Smooth muscle cell (in vitro differentiated cells): ENCODE data around the gene MAPK11. TPM values are rescaled to one million over a fixed set of nuclear protein-coding genes. Genes with fewer than 3 reads are reported as not detected.

Experiments used
- DNase-seq: peaks from one replicate; lab custom pipeline; 2025; ENCODE audit not compliant: unreplicated experiment; lab: John Stamatoyannopoulos, UW
- H2AFZ ChIP-seq: fragments of 200-600 bp; sonication (generic); 2 replicates; pipeline ENCODE4 v1.6.0; 2016; ENCODE audit warnings: antibody characterized with exemption, low read depth, mild to moderate bottlenecking
- H3F3A ChIP-seq: fragments of 200-600 bp; sonication (generic); 2 replicates; pipeline ENCODE4 v1.6.0; 2017; ENCODE audit warnings: antibody characterized with exemption, low read depth
- H3K27ac ChIP-seq: fragments of 200-600 bp; sonication (generic); 2 replicates; pipeline ENCODE4 v1.5.1; 2016; ENCODE audit warnings: low read depth, mild to moderate bottlenecking
- H3K27me3 ChIP-seq: fragments of 200-600 bp; sonication (generic); 2 replicates; pipeline ENCODE4 v1.6.1; 2016; ENCODE audit warnings: low read depth, mild to moderate bottlenecking
- H3K36me3 ChIP-seq: fragments of 200-600 bp; sonication (generic); 2 replicates; pipeline ENCODE4 v1.5.1; 2016; ENCODE audit warnings: low read depth
- H3K4me1 ChIP-seq: fragments of 200-600 bp; sonication (generic); 2 replicates; pipeline ENCODE4 v1.5.1; 2016; ENCODE audit warnings: low read depth
- H3K4me2 ChIP-seq: fragments of 200-600 bp; sonication (generic); 2 replicates; pipeline ENCODE4 v1.6.0; 2016; ENCODE audit warnings: mild to moderate bottlenecking
- H3K4me3 ChIP-seq: fragments of 200-600 bp; sonication (generic); 2 replicates; pipeline ENCODE4 v1.5.1; 2016; ENCODE audit warnings: mild to moderate bottlenecking
- H3K79me2 ChIP-seq: fragments of 200-600 bp; sonication (generic); 2 replicates; pipeline ENCODE4 v1.6.0; 2016; ENCODE audit warnings: low read depth, mild to moderate bottlenecking
- H3K9ac ChIP-seq: fragments of 200-600 bp; sonication (generic); 2 replicates; pipeline ENCODE4 v1.6.0; 2016; ENCODE audit warnings: low read depth
- H3K9me3 ChIP-seq: fragments of 200-600 bp; sonication (generic); replicated peaks from 2 replicates; pipeline ENCODE4 v1.5.1; 2016; ENCODE audit warnings: low read depth
- H4K20me1 ChIP-seq: fragments of 200-600 bp; sonication (generic); 2 replicates; pipeline ENCODE4 v1.6.0; 2016; ENCODE audit warnings: low read depth
- CTCF ChIP-seq: fragments of 200-600 bp; sonication (generic); IDR thresholded peaks from 2 replicates; pipeline ENCODE4 v1.5.1; 2017; ENCODE audit warnings: borderline replicate concordance, mild to moderate bottlenecking, antibody characterized with exemption; ENCODE audit not compliant: insufficient read depth, poor library complexity, severe bottlenecking
- WGBS: methylation state at CpG from one replicate; pipeline ENCODE4 v1.1.7; 2016; ENCODE audit warnings: low lambda C conversion rate; 5-methylcytosine and 5-hydroxymethylcytosine counted together
- polyA plus RNA-seq: library from polyadenylated mRNA; unstranded; fragments of >200 nt; fragmentation: Nextera tagmentation; extraction: Ambion mirVana; gene quantifications from 2 replicates; pipeline ENCODE4 v1.2.1, GENCODE V29; 2016
- total RNA-seq: library from RNA; depleted of rRNA; stranded (reverse); fragments of >200 nt; gene quantifications from 2 replicates; pipeline ENCODE4 v1.2.3, GENCODE V29; 2014

The MAPK11 gene
- total and polyA plus RNA-seq, 2 experiments from 2014 or later = 0.65 to 4.2 TPM

GRCh38 chr22:50227579-50228215 is 42.5 kb downstream of the MAPK11 start:
- no peak overlapping the region for H3K27ac ChIP-seq
- H3K4me3 ChIP-seq = no peak overlapping the region
- 93% methylated on average over 25 of the region's 25 CpGs for WGBS
- no peak overlapping the region for H3K9ac ChIP-seq
- H3K4me2 ChIP-seq = no peak overlapping the region
- H3K79me2 ChIP-seq = no peaks in the 10 kb centered on the region
- no peaks in the 10 kb centered on the region for H3K36me3 ChIP-seq
- H3K9me3 ChIP-seq = no peaks in the 10 kb centered on the region
- no peaks in the 10 kb centered on the region for H3K27me3 ChIP-seq
- no peaks in the 10 kb centered on the region for H4K20me1 ChIP-seq
- H3K4me1 ChIP-seq = no peaks in the 10 kb centered on the region
- H2AFZ ChIP-seq = no peak overlapping the region
- TF ChIP-seq CTCF = no peak
- H3F3A ChIP-seq = no peaks in the 10 kb centered on the region
- DNase-seq = no peak

- 98% methylated on average over 17 of the region's 18 CpGs for WGBS
- H3K36me3 ChIP-seq = no peaks in the 10 kb centered on the region
- no peak for TF ChIP-seq CTCF
- H3K27ac ChIP-seq = no peak overlapping the region
- H3F3A ChIP-seq = no peaks in the 10 kb centered on the region
- H3K4me3 ChIP-seq = no peak overlapping the region
- no peaks in the 10 kb centered on the region for H4K20me1 ChIP-seq
- H3K79me2 ChIP-seq = no peaks in the 10 kb centered on the region
- H3K4me1 ChIP-seq = no peaks in the 10 kb centered on the region
- H3K27me3 ChIP-seq = no peaks in the 10 kb centered on the region
- no peak for DNase-seq
- no peak overlapping the region for H3K9ac ChIP-seq
- H3K9me3 ChIP-seq = no peaks in the 10 kb centered on the region
- no peak overlapping the region for H3K4me2 ChIP-seq
- no peak overlapping the region for H2AFZ ChIP-seq
These were observed 43.4 kb downstream of the MAPK11 start for GRCh38 chr22:50226875-50227165.

GRCh38 chr22:50226063-50226874 is 43.9 kb downstream of the MAPK11 start:
- DNase-seq = no peak
- no peak for TF ChIP-seq CTCF
- WGBS = 96% methylated on average over 25 of the region's 31 CpGs
- Histone ChIP-seq H3K27ac (no peak overlapping the region), H3K4me2 (no peak overlapping the region), H3K9me3 (no peaks in the 10 kb centered on the region), H3K27me3 (no peaks in the 10 kb centered on the region), H3K4me3 (no peak overlapping the region), H3K9ac (no peak overlapping the region), H3K4me1 (no peaks in the 10 kb centered on the region), H3K36me3 (no peaks in the 10 kb centered on the region), H2AFZ (no peak overlapping the region), H3F3A (no peaks in the 10 kb centered on the region), H3K79me2 (no peaks in the 10 kb centered on the region), H4K20me1 (no peaks in the 10 kb centered on the region)
